GM12878 (cell line): ENCODE data around the gene GGT6.

ENCODE experiments used
- POLR2A ChIP-seq: IDR thresholded peaks from 2 replicates; pipeline ENCODE4 v1.6.1; 2011; ENCODE audit warnings: low read depth, mild to moderate bottlenecking, low read length
- POLR2AphosphoS5 ChIP-seq: IDR thresholded peaks from 2 replicates; pipeline ENCODE4 v1.6.1; 2011; ENCODE audit warnings: mild to moderate bottlenecking, low read length, inconsistent platforms
- TF ChIP-seq, protein P1 (sequence below): fragments of 450-650 bp; IDR thresholded peaks from 2 replicates; pipeline ENCODE4 v1.6.1; 2017; ENCODE audit warnings: mild to moderate bottlenecking, moderate library complexity

DNA sequence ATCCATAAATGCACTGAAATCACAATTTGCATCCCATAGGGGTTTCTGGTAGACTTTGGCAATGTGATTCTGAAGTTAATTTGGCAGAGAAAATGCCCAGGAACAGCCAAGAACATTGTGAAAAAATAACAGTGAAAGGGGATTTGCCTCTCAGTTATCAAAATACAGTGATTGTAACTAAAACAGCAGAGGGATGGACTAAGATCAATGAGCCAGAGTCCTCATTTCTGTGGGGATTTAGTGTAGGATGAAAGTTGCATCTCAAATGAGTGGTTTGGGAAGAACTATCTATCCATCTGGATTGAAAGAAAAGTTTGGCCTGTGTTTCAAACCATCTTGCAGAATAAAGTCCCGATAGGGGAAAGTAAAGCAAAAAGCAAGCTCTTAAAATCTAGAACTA, 33.2 kb downstream of the GGT6 start:
- TF ChIP-seq POLR2AphosphoS5 (no peak), POLR2A (no peak)
- TF ChIP-seq, protein P1, sequence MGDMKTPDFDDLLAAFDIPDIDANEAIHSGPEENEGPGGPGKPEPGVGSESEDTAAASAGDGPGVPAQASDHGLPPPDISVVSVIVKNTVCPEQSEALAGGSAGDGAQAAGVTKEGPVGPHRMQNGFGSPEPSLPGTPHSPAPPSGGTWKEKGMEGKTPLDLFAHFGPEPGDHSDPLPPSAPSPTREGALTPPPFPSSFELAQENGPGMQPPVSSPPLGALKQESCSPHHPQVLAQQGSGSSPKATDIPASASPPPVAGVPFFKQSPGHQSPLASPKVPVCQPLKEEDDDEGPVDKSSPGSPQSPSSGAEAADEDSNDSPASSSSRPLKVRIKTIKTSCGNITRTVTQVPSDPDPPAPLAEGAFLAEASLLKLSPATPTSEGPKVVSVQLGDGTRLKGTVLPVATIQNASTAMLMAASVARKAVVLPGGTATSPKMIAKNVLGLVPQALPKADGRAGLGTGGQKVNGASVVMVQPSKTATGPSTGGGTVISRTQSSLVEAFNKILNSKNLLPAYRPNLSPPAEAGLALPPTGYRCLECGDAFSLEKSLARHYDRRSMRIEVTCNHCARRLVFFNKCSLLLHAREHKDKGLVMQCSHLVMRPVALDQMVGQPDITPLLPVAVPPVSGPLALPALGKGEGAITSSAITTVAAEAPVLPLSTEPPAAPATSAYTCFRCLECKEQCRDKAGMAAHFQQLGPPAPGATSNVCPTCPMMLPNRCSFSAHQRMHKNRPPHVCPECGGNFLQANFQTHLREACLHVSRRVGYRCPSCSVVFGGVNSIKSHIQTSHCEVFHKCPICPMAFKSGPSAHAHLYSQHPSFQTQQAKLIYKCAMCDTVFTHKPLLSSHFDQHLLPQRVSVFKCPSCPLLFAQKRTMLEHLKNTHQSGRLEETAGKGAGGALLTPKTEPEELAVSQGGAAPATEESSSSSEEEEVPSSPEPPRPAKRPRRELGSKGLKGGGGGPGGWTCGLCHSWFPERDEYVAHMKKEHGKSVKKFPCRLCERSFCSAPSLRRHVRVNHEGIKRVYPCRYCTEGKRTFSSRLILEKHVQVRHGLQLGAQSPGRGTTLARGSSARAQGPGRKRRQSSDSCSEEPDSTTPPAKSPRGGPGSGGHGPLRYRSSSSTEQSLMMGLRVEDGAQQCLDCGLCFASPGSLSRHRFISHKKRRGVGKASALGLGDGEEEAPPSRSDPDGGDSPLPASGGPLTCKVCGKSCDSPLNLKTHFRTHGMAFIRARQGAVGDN, result no peak
